8988T (cell line): Measurements from ENCODE around the gene BRMS1.
A peak's percentile ranks its signal among the peaks of the same experiment; 100 is the strongest.
"Not testable (repeated sequence)": the region's sequence is repeated elsewhere in the genome, so short reads cannot be mapped to it uniquely, and the experiment has no call there.

ENCODE experiments used
- DNase-seq: peaks from one replicate; pipeline ENCODE4 v3.0.0; 2011

The BRMS1 gene

GRCh38 chr11:66362481-66363147, 17.7 kb upstream of the BRMS1 start:
- no peak for DNase-seq

- DNase-seq = no peak
Measured at GRCh38 chr11:66361502-66361941, 16.6 kb upstream of the BRMS1 start.

- no peak for DNase-seq
Measured at GRCh38 chr11:66360406-66361073, 15.6 kb upstream of the BRMS1 start.

GRCh38 chr11:66359662-66360087, 14.8 kb upstream of the BRMS1 start:
- no peak for DNase-seq

- DNase-seq = not testable (repeated sequence)
Measured at GRCh38 chr11:66350560-66351235, 5.8 kb upstream of the BRMS1 start.

- no peak for DNase-seq
Measured at GRCh38 chr11:66349084-66349386, 4.1 kb upstream of the BRMS1 start.

- DNase-seq = peak; percentile 75
Measured at GRCh38 chr11:66347425-66348276, 2.7 kb upstream of the BRMS1 start, which contains the start of gene B4GAT1. Gene B4GAT1, minus strand, starts transcription at chr11:66347629. Its CDS starts 84 bp downstream, at chr11:66347545.

- peak; percentile 24 for DNase-seq
Measured at GRCh38 chr11:66346476-66347424, 1.8 kb upstream of the BRMS1 start.

GRCh38 chr11:66345316-66345649, 379 bp upstream of the BRMS1 start:
- no peak for DNase-seq

GRCh38 chr11:66343176-66343575, 1.7 kb downstream of the BRMS1 start:
- no peak for DNase-seq

- DNase-seq = peak; percentile 18
Measured at GRCh38 chr11:66341502-66342126, 3.3 kb downstream of the BRMS1 start.

- DNase-seq = peak; percentile 55
Measured at GRCh38 chr11:66340596-66341501, 4.1 kb downstream of the BRMS1 start.

- peak; percentile 8 for DNase-seq
Measured at GRCh38 chr11:66339686-66340483, 5.0 kb downstream of the BRMS1 start.

- peak; percentile 21 for DNase-seq
Measured at GRCh38 chr11:66339162-66339675, 5.7 kb downstream of the BRMS1 start.

GRCh38 chr11:66338276-66339161, 6.4 kb downstream of the BRMS1 start:
- peak; percentile 33 for DNase-seq

GRCh38 chr11:66337103-66337899, 7.6 kb downstream of the BRMS1 start:
- peak; percentile 42 for DNase-seq
